HCT116 (cell line): Measurements from ENCODE around the gene TNS3.

ENCODE experiments used
- CTCF ChIP-seq, 3 experiments: fragments of 200-600 bp in 1 of 3; sonication (generic) in 1 of 3; IDR thresholded peaks in 2 of 3; conservative IDR thresholded peaks in 1 of 3; 2 replicates each; pipeline ENCODE4 v1.5.1; 2012 to 2017; ENCODE audit warnings: low read depth in 2 of 3, low read length in 2 of 3, antibody characterized with exemption in 1 of 3, borderline replicate concordance in 1 of 3, control low read depth in 1 of 3, mild to moderate bottlenecking in 1 of 3, mixed read lengths in 1 of 3, mixed run types in 1 of 3, moderate library complexity in 1 of 3; ENCODE audit not compliant: insufficient read depth in 1 of 3
- POLR2A ChIP-seq: IDR thresholded peaks from 2 replicates; pipeline ENCODE4 v1.7.0; 2011; ENCODE audit warnings: borderline replicate concordance; ENCODE audit not compliant: insufficient read depth, insufficient read length; ENCODE audit errors: extremely low read depth
- ZBTB33 ChIP-seq: IDR thresholded peaks from 2 replicates; pipeline ENCODE4 v1.6.1; 2011; ENCODE audit warnings: mild to moderate bottlenecking, low read length, moderate library complexity; ENCODE audit not compliant: insufficient replicate concordance; ENCODE audit errors: extremely low read depth

GRCh38 chr7:47466832-47467231 is 115.1 kb downstream of the TNS3 start:
- no peak for TF ChIP-seq POLR2A
- TF ChIP-seq CTCF (IDR thresholded peaks at IDR 0.05 in 2 of 3, conservative IDR thresholded peaks at IDR 0.05 in 1 of 3; ENCODE audit: borderline replicate concordance in 1 of 3, insufficient read depth in 1 of 3, low read depth in 2 of 3, low read length in 2 of 3), result no peak
- no peak for TF ChIP-seq ZBTB33
